GM23338 (cell line): ENCODE data around the gene UBE2D1. TPM values are rescaled to one million over a fixed set of nuclear protein-coding genes. Genes with fewer than 3 reads are reported as not detected.

Experiments
- ATAC-seq: fragments of 200-7000 bp; cut with Tn5 transposase; 3 replicates; pipeline ENCODE4 v1.9.1; 2020
- DNase-seq: peaks from one replicate; pipeline ENCODE4 v3.0.0-alpha.2; 2015; ENCODE audit warnings: low spot score
- H2AFZ ChIP-seq: fragments of 200-600 bp; sonication (generic); 2 replicates; pipeline ENCODE4 v1.8.0; 2016; ENCODE audit warnings: antibody characterized with exemption, mild to moderate bottlenecking, moderate library complexity
- H3F3A ChIP-seq: fragments of 200-600 bp; sonication (generic); replicated peaks from 2 replicates; pipeline ENCODE4 v1.8.0; 2017; ENCODE audit warnings: antibody characterized with exemption, mixed run types, low read depth
- H3K27ac ChIP-seq: fragments of 200-600 bp; sonication (generic); 2 replicates; pipeline ENCODE4 v1.6.1; 2016; ENCODE audit warnings: low read depth
- H3K27me3 ChIP-seq: fragments of 200-600 bp; sonication (generic); 2 replicates; pipeline ENCODE4 v1.8.0; 2016; ENCODE audit warnings: mild to moderate bottlenecking, mixed run types, moderate library complexity; ENCODE audit not compliant: insufficient read depth
- H3K36me3 ChIP-seq: fragments of 200-600 bp; sonication (generic); 2 replicates; pipeline ENCODE4 v1.8.0; 2016; ENCODE audit warnings: mild to moderate bottlenecking; ENCODE audit not compliant: insufficient read depth
- H3K4me1 ChIP-seq: fragments of 200-600 bp; sonication (generic); 2 replicates; pipeline ENCODE4 v1.8.0; 2016; ENCODE audit warnings: mild to moderate bottlenecking, moderate library complexity; ENCODE audit not compliant: insufficient read depth
- H3K4me2 ChIP-seq: fragments of 200-600 bp; sonication (generic); 2 replicates; pipeline ENCODE4 v1.7.1; 2017; ENCODE audit warnings: mixed run types
- H3K4me3 ChIP-seq: fragments of 200-600 bp; sonication (generic); 2 replicates; pipeline ENCODE4 v1.6.1; 2016; ENCODE audit warnings: mixed run types
- H3K79me2 ChIP-seq: fragments of 200-600 bp; sonication (generic); replicated peaks from 2 replicates; pipeline ENCODE4 v1.8.0; 2017; ENCODE audit warnings: mild to moderate bottlenecking; ENCODE audit not compliant: insufficient read depth
- H3K9me2 ChIP-seq: fragments of 200-600 bp; sonication (generic); 2 replicates; pipeline ENCODE4 v1.8.0; 2017; ENCODE audit not compliant: insufficient read depth
- H4K20me1 ChIP-seq: fragments of 200-600 bp; sonication (generic); replicated peaks from 2 replicates; pipeline ENCODE4 v1.8.0; 2017; ENCODE audit warnings: mild to moderate bottlenecking; ENCODE audit not compliant: insufficient read depth
- H3K27ac Mint-ChIP-seq: 2 replicates; pipeline ENCODE4 v1.8.0; 2020; ENCODE audit warnings: inconsistent platforms, mild to moderate bottlenecking, moderate library complexity, mixed read lengths
- H3K27me3 Mint-ChIP-seq: 3 replicates; pipeline ENCODE4 v1.8.0; 2022; ENCODE audit warnings: low read depth, mild to moderate bottlenecking, moderate library complexity, mixed read lengths, inconsistent platforms; ENCODE audit not compliant: insufficient read depth, poor library complexity
- H3K36me3 Mint-ChIP-seq: 3 replicates; pipeline ENCODE4 v1.8.0; 2021; ENCODE audit warnings: low read depth, mild to moderate bottlenecking, inconsistent platforms, moderate library complexity, mixed read lengths
- H3K4me1 Mint-ChIP-seq: 3 replicates; pipeline ENCODE4 v1.8.0; 2020; ENCODE audit warnings: mild to moderate bottlenecking, inconsistent platforms, mixed read lengths
- H3K4me3 Mint-ChIP-seq: 3 replicates; pipeline ENCODE4 v1.8.0; 2021; ENCODE audit warnings: moderate library complexity, mild to moderate bottlenecking, inconsistent platforms, mixed read lengths
- H3K9me3 Mint-ChIP-seq: 3 replicates; pipeline ENCODE4 v1.8.0; 2020; ENCODE audit warnings: moderate library complexity, mild to moderate bottlenecking, inconsistent platforms, mixed read lengths
- CREB1 ChIP-seq: fragments of 250-450 bp; sonication (Bioruptor Pico); IDR thresholded peaks from 2 replicates; pipeline ENCODE4 v1.5.0; 2020; ENCODE audit warnings: low read depth, mild to moderate bottlenecking, moderate library complexity
- ETS1 ChIP-seq: IDR thresholded peaks from 2 replicates; pipeline ENCODE4 v1.6.1; 2016; ENCODE audit warnings: antibody characterized with exemption
- EZH2 ChIP-seq: fragments of 200-600 bp; sonication (generic); IDR thresholded peaks from one replicate; pipeline ENCODE4 v1.8.0; 2017; ENCODE audit warnings: antibody characterized with exemption, mild to moderate bottlenecking, low read depth; ENCODE audit not compliant: unreplicated experiment
- EZH2phosphoT487 ChIP-seq: fragments of 200-600 bp; sonication (generic); IDR thresholded peaks from one replicate; pipeline ENCODE4 v1.8.1; 2018; ENCODE audit warnings: antibody characterized with exemption; ENCODE audit not compliant: unreplicated experiment
- JUNB ChIP-seq: IDR thresholded peaks from one replicate; pipeline ENCODE4 v1.6.1; 2016; ENCODE audit warnings: antibody characterized with exemption; ENCODE audit not compliant: unreplicated experiment
- NANOG ChIP-seq: IDR thresholded peaks from 2 replicates; pipeline ENCODE4 v1.6.1; 2016; ENCODE audit warnings: antibody characterized with exemption, borderline replicate concordance
- POLR2AphosphoS5 ChIP-seq: IDR thresholded peaks from 2 replicates; pipeline ENCODE4 v1.6.1; 2016; ENCODE audit warnings: antibody characterized with exemption, low read depth
- STAT1 ChIP-seq: IDR thresholded peaks from one replicate; pipeline ENCODE4 v1.6.1; 2016; ENCODE audit warnings: antibody characterized with exemption; ENCODE audit not compliant: unreplicated experiment
- ZNF114 ChIP-seq: fragments of 250-450 bp; sonication (Bioruptor Pico); IDR thresholded peaks from 2 replicates; pipeline ENCODE4 v1.5.0; 2020; ENCODE audit warnings: mild to moderate bottlenecking, moderate library complexity
- ZNF331 ChIP-seq: fragments of 250-450 bp; sonication (Bioruptor Pico); IDR thresholded peaks from 2 replicates; pipeline ENCODE4 v1.5.0; 2020; ENCODE audit warnings: low read depth, mild to moderate bottlenecking, moderate library complexity
- ZNF462 ChIP-seq: fragments of 250-450 bp; sonication (Bioruptor Pico); IDR thresholded peaks from 2 replicates; pipeline ENCODE4 v1.5.0; 2020; ENCODE audit warnings: mild to moderate bottlenecking, moderate library complexity
- polyA plus RNA-seq: library from polyadenylated mRNA; unstranded; fragments of >200 nt; fragmentation: Nextera tagmentation; extraction: Ambion mirVana; gene quantifications from 2 replicates; pipeline ENCODE4 v1.2.1, GENCODE V29; 2016
- total RNA-seq: library from RNA; depleted of rRNA; stranded (reverse); fragments of >200 nt; shearing (Covaris generic); gene quantifications from 2 replicates; pipeline ENCODE4 v1.2.3, GENCODE V29; 2014
- TF ChIP-seq, protein P1 (sequence below): IDR thresholded peaks from one replicate; pipeline ENCODE4 v1.6.1; 2018; ENCODE audit warnings: antibody characterized with exemption; ENCODE audit not compliant: unreplicated experiment

Gene UBE2D1
- total and polyA plus RNA-seq, 2 experiments from 2014 or later = 39.5 to 64.9 TPM

- TF ChIP-seq, protein P1, sequence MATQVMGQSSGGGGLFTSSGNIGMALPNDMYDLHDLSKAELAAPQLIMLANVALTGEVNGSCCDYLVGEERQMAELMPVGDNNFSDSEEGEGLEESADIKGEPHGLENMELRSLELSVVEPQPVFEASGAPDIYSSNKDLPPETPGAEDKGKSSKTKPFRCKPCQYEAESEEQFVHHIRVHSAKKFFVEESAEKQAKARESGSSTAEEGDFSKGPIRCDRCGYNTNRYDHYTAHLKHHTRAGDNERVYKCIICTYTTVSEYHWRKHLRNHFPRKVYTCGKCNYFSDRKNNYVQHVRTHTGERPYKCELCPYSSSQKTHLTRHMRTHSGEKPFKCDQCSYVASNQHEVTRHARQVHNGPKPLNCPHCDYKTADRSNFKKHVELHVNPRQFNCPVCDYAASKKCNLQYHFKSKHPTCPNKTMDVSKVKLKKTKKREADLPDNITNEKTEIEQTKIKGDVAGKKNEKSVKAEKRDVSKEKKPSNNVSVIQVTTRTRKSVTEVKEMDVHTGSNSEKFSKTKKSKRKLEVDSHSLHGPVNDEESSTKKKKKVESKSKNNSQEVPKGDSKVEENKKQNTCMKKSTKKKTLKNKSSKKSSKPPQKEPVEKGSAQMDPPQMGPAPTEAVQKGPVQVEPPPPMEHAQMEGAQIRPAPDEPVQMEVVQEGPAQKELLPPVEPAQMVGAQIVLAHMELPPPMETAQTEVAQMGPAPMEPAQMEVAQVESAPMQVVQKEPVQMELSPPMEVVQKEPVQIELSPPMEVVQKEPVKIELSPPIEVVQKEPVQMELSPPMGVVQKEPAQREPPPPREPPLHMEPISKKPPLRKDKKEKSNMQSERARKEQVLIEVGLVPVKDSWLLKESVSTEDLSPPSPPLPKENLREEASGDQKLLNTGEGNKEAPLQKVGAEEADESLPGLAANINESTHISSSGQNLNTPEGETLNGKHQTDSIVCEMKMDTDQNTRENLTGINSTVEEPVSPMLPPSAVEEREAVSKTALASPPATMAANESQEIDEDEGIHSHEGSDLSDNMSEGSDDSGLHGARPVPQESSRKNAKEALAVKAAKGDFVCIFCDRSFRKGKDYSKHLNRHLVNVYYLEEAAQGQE = no peak
- TF ChIP-seq EZH2 (no peak), ZNF331 (no peak), ZNF114 (CRISPR knock-in tag) (no peak)
Measured at GRCh38 chr10:58385784-58386112, 50.9 kb downstream of the UBE2D1 start (continued).

- DNase-seq (no peak), ATAC-seq (no peak)
- Histone ChIP-seq H3K79me2 (peaks cover 60% of the 10 kb centered on the region), H3F3A (no peaks in the 10 kb centered on the region), H3K27ac (no peak overlapping the region), H3K4me2 (no peak overlapping the region), H3K4me1 (peaks cover 14% of the 10 kb centered on the region), H3K36me3 (peaks cover 45% of the 10 kb centered on the region), H3K9me2 (no peaks in the 10 kb centered on the region), H3K4me3 (no peak overlapping the region), H3K27me3 (no peaks in the 10 kb centered on the region), H4K20me1 (peaks cover 22% of the 10 kb centered on the region), H2AFZ (no peak overlapping the region)
- no peaks in the 10 kb centered on the region for H3K9me3 Mint-ChIP-seq
- H3K4me3 Mint-ChIP-seq = no peak overlapping the region
- H3K27ac Mint-ChIP-seq = no peak overlapping the region
- H3K4me1 Mint-ChIP-seq = peaks cover 8% of the 10 kb centered on the region
- H3K27me3 Mint-ChIP-seq = peaks cover 8% of the 10 kb centered on the region
- TF ChIP-seq ZNF331 (no peak), POLR2AphosphoS5 (no peak), CREB1 (CRISPR knock-in tag) (no peak), JUNB (no peak)
- H3K36me3 Mint-ChIP-seq = peaks cover 73% of the 10 kb centered on the region
Measured at GRCh38 chr10:58389024-58389423, 54.2 kb downstream of the UBE2D1 start.

DNA sequence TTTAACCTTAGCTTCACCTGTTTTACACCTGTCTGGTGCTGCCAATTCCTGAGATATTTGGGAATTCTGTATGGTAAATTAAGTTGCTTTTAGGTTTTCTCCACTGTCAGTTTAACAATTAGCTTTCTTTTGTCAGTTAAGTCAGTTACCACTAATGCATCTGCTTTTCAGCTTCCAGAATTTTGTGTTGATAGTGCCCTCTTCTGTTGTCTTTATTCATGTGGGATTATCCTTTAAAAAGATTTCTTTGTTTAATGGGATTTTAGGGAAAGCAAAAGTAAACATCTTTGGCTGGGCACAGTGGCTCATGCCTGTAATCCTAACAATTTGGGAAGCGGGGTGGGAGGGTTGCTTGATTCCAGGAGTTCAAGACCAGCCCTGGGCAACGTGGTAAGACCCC is 58.5 kb downstream of the UBE2D1 start:
- Histone ChIP-seq H3K4me2 (no peak overlapping the region), H3K4me1 (no peaks in the 10 kb centered on the region), H3F3A (no peaks in the 10 kb centered on the region), H4K20me1 (peaks cover 15% of the 10 kb centered on the region), H3K4me3 (no peak overlapping the region), H3K9me2 (no peaks in the 10 kb centered on the region), H2AFZ (no peak overlapping the region), H3K79me2 (peaks cover 30% of the 10 kb centered on the region), H3K27ac (no peak overlapping the region), H3K27me3 (no peaks in the 10 kb centered on the region), H3K36me3 (peaks cover 59% of the 10 kb centered on the region)
- Mint-ChIP-seq H3K4me1 (no peaks in the 10 kb centered on the region), H3K36me3 (peaks cover 83% of the 10 kb centered on the region), H3K27me3 (peaks cover 3% of the 10 kb centered on the region), H3K27ac (no peak overlapping the region), H3K9me3 (no peaks in the 10 kb centered on the region), H3K4me3 (no peak overlapping the region)
- no peak for DNase-seq
- no peak for ATAC-seq
- TF ChIP-seq STAT1 (no peak), ETS1 (no peak), NANOG (no peak), ZNF462 (CRISPR knock-in tag) (no peak), ZNF331 (no peak), EZH2phosphoT487 (no peak)
